NCI-H1092 (cell line): ENCODE data around the gene TBC1D17.
A peak's percentile ranks its signal among the peaks of the same experiment; 100 is the strongest.

Source experiments
- DNase-seq: peaks from one replicate; lab custom pipeline; 2025; lab: John Stamatoyannopoulos, UW

The TBC1D17 gene

DNA sequence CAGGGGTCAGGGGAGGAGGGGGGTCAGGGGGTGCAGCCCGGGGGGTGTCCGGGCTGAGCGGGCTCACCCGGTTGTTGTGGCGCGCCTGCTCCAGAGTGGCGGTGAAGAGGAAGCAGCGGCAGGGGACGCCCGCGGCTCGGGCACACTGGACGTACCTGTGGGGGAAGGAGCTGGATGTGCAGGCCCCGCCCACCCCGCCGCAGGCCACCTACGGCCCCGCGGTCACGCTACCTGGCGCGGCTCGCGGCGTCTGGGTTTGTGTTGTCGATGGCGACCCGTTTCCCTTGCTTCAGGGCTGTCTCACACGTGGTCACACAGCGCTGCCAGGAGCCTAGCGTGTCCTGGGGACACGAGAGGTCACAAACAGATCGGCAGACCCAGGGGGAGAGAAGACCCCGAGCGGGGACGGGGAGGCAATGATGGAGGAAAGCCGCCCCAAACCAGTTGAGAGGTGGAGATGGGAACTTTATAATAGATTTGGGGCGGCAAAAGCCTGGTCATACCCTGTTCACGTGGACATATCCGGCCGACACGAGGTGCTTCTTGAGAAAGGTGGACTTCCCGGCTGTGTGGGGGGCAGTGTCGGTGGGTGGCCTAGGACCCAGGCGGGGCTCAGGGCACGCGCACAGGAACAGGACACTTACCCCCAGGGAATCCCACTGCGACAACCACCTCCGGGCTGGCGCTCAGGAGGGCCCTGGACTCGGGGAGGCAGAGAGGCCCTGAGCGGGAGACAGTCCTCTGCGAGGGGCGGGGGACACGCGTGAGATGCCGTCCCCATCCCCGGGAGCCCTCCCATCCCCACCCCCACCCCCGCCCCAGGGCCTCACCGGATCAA, 15.7 kb upstream of the TBC1D17 start:
- DNase-seq: no peak

DNA sequence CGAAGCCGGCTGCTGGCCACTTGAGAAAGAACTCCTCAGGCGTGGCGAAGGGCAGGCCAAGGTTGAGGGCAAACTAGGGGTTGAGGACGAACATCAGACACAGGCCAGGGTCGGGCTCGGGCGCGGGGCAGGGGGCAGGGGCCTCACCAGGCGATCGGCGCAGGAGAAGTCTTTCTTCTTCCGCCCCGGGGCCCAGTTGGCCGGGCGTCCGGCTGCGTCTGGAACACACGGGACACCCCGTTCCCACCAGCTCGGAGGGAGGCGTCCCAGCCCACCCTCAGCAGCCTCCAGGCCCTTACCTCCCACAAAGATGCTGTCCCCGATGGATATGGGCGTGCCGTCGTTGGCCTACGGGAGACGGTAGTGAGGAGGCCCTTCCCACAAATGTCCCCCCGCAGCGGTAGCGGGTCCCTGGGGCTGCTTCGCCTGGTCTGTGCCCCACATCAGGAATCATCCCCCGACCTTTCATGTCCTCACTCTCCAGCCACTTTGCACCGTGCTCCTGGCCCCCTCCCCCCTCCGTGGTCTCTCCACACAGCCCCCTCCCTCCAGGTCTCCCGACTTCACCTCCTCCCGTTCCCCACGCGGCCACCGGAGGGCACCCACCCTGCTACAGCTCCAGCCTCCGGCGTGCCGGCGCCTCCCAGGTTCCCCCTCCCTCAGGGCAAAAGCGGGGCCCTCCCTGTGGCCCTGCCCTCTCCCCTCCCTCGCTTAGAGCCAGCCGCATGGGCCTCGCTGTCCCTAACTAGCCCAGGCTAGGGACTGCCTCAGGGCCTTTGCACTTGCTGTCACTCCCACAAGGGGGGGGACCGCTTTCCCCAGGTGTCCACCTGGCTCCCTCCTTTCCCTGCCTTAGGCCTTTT, 14.9 kb upstream of the TBC1D17 start:
- DNase-seq: no peak

DNA sequence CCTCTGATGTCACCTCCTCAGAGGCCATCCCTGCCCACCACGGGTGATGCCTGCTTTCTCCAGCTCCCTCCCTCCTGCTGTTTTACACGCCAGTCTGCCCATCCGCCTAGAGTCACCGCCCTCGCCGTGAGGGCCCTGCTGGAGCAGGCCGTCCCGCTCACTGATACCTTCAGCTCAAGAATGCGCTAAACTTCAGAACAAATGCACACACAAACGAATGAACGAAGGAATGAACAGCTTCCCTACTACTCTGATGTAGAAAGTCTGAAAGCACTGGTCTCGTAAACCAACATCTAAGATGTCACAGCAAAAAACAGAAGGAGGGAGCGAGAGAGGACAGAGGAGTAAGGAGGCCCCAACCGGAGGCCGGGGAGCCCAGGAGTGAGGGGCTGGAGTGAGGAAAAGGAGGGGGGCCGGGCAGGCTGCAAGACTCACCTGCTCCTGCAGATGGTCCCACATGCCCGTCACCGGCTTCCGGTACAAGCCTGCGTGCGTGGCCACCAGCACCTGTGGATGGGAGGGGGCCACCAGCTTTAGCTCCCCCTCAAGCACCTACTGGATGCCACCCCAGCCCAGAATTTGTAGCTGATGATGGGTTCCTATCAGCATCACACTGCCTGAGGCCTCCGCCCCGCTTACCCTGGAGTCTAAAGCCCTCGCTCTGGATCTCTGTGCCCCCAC, 14.1 kb upstream of the TBC1D17 start:
- DNase-seq: no peak

DNA sequence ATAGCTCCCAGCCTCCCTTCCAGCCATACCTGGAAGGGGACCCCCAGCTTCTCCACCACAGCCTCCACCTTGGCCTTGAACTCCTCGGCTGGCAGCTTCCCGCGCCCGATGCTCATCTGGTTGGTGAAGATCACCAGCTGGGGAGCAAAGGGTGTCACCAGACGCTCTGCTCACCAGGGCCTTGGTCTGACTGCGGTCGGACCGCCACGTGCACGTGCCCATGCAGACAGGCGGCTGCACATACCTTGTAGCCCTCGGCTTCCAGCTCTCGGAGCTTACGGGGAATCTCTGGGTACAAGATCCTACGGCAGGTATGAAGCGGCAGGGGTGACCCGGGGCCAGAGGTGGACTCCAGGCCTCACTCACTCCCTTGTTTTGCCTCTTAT, 13.6 kb upstream of the TBC1D17 start:
- DNase-seq: no peak

DNA sequence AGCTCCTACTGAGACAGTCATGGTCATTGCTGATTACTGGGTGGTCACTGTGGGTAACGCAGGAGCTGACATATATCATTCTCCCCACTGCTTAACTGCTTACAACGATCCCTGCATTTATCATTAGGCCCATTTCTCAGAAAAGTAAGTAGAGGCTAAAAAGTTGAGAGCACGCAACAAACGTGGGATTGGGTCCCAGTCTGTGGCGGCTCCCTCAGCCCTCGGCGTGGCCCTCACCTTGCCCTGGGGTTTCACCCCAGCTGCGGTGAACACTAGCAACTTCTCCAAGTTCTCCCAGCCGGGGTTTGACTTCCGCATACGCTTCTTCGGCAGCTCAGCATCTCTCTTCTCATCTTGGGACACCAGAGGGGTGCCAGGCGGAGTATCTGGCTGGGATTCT, 12.6 kb upstream of the TBC1D17 start:
- DNase-seq: no peak

DNA sequence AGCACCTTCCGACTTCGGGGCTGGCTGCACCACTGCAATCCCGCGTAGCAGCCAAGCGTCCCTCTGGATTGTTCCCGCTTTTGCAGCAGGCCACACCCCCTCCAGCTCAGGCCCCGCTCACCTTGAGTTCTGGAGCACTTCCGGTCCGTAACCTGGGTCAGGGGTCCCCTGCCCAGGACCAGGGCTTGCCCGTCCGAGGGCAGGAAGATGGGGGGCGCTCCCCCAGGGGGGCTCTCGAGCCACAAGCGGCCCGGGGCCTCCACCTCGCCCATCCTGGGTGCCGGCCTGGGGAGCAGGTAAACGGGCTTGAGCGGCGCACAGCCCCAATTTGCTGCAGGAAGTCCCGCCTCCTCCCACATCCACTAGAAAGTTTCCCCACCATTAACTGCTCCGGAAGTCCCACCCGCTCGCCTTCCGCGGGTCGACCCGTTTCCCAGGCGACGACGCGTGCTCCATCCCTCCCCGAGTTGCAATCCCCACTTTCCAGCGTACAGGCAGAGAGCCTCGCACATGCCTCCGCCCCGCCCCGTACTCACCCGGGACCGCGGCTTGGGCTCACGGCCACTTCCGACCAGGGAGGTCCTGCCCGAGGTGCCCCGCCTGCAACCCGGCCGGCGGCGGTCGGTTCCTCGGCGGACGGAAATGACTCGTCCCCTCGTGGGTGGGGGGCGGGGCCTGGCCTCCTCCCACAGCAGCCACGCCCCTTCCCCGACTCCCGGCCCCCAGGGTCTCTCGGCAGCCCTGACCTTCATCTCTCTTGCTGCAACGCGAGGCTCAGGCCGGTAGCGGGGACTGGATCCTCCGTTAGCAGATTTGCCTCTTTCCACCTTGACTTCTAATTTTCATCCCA, 10.3 kb upstream of the TBC1D17 start, which contains the start of gene PNKP:
PNKP (minus strand) TSS at position 644 of the 850 bp plus-strand sequence; CDS start at position 272, 372 bp downstream.
- peak; percentile 84 for DNase-seq

DNA sequence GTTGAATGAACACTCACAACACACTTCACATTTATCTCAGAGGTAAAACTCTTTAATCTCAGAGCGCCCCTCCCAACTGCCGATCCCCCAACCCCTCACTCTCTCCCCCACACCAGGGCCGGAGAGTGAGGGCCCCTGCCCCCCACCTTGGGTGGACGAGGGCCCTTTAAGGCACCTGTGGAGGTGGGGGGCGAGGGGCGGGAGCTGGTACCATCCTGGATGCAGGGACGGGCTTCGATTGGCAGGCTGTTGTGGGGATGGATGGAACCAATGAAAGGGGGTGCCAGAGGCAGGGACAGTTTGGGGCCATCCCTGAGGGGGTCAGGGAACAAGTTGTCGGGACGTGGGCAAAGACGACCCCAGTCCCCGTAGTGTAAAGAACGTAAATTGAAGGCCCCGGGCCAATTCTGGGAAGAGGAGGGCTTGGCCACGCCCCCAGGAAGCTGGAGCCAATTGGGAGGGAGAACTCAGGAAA, 8.5 kb upstream of the TBC1D17 start:
- DNase-seq: peak; percentile 72

DNA sequence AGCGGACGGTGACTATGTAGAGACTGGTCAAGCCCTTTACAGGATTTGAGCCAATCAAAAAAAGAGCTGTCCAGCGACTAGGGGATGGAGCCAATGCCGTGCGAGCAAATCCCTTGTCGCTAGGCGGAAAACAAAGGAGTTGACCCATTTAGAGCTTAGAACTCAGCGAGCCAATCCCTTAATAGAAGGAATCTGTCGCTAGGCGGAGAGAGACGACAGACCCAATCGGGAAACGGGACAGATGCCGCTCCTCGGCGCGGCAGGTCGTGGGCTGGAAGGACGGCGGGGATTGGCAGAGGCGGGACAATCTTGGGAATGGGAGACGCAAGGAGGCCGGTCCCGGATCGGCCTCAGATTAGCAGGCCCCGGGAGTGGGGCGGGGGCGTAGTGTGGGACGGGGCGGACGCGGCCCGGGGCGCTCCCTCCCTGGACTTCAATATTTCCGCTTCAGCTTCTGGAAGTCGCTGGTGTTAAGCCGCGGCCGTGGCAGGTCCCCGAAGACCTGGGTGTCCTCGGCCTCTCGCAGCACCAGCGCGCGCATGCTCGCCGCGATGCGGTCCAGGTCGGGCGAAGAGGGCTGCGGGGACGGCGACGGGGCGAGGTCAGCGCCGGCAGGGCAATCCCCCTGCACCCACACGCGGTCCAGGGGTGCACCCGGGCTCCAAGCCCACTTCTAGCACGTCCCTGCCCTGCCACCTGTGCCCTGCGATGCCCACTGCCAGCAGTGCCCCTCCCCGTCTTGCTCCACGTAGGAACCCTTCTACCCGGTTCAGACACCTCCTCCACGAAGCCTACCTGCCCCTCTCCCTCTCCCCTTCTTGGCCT, 7.8 kb upstream of the TBC1D17 start:
- DNase-seq: peak; percentile 98

DNA sequence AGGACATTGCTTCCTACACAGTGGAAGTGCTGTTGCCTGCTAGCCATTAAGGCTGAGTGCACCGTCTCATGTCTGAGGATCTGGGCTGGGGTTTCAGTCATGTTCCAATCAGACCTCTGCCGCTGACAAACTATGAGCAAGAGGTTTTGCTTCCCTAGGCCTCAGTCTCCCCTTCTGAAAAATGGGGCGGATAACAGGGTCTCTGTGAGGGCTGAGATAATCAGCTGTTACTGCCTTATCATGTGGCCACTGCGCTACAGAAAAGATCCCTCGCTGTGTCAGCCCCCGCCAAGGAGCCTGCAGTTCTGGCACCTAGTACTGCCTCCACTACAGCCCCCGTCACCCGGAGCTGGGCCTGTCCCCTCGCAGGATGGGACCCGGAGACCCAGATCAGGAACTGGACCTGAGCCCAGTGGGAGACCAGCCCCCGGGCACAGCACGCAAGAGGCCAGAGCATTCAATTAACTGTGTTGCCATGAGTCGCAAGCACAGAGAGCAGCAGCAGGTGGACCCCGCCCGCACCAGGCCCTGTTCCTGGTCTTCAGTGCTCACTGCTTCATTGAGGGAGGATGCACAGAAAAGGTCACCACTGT, 7.1 kb upstream of the TBC1D17 start:
- DNase-seq: no peak

DNA sequence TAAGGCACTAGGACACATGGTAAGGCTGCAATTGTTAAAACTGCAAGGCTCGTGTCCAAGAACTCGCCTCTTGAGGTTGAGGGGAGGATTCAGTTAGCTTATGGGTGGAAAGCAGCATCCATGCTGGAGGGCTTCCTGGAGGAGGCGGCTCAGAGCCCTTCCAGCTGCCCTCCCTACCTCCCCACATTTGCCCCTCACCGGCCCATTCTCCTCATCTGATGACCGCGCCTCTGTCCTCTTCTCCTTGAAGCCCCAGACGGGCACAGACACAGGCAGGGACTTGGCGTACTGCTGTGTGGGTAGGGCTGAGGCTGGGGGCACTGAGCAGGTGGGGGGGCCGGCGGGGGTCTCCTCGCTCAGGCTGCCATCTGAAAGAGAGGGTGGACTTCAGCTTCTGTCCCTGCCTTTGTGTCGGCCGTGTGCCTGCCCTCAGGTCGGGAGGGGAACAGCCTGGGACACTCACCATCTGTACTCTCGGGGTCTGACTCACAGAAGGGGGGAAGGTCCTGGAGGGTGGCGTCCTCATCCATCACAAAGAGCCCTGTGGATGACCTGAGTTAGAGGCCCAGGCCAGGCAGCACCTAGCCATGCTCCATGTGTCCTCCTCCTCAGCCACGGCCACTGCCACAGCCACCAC, 6.0 kb upstream of the TBC1D17 start:
- DNase-seq: no peak

DNA sequence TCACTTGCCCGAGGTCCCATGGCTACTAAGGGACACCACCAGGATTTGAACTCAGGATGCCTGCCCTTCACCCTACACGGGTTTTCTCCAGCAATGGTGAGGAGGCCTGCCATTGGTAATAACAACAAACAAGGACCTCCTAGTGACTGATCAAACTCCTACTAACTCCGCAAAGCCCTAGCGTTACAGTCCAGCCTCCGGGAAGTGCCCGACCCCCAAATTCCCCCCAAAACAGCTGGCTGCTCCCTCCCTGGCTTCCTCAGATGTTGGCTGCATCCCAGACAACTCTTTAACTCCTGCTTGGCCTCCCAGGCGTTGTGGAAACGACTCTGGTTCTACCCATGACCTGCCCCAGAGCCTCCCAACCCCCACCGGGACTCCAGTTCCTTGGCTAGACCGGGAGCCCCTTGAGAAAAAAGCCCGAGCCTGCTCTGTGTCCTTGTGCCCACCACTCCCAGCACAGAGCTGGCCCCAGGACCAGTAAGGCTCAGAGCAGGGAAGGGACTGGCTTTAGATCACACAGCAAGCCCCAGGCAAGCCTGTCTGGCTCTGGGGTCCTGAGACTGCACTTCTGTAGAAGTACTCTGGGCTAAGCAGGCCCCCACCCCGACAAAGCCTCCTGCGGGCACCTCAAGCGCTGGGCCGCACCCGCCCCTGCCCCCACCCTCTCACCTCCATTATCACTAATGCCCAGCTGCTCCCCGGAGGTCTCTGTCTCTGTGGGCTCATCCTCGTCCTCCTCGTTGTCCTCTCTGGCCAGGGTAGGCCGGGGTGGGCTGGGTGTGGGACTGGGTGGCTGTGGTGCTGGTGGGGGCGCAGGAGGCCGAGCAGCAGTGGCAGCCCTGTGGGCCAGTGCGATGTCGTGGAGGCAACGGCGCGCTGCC, 5.0 kb upstream of the TBC1D17 start:
- DNase-seq: no peak

DNA sequence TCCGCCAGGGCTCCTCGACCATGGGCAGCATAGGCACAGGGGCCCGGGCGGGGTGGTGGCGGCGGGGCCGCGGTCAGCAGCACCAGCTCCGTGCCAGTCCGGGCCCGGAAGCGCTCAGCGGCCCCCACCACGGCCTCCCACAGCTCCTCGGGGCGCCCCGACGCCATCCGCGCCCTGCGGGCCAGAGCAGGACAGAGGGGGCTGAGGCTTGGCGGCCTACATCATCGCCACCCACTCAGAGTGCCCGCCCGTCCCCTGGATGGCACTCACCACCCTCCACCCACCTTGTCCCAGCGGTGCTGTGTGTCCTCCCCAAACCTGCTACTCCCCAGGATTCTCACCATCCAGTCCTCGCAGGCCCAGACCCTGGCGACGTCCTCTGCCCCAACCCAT, 4.4 kb upstream of the TBC1D17 start:
- DNase-seq: no peak

DNA sequence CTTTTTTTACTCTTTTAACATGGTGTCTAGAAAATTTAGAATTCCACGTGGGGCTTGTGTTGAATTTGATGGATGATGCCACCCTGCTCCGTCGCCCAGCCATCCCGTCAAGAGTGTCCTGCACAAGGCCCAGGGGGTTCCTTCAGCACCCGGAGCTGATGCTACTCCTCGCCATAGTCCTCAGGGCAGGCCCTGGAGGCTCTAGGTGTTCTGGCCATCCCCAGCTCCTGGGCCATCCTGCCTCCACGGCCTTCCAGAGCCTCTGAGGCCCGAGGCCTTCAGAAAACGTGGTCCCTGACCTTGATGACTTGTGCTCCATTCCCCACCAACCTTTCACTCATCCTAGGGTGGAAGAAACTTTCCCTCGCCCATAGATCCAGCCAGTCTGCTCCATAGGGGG, 3.7 kb upstream of the TBC1D17 start:
- DNase-seq: no peak

DNA sequence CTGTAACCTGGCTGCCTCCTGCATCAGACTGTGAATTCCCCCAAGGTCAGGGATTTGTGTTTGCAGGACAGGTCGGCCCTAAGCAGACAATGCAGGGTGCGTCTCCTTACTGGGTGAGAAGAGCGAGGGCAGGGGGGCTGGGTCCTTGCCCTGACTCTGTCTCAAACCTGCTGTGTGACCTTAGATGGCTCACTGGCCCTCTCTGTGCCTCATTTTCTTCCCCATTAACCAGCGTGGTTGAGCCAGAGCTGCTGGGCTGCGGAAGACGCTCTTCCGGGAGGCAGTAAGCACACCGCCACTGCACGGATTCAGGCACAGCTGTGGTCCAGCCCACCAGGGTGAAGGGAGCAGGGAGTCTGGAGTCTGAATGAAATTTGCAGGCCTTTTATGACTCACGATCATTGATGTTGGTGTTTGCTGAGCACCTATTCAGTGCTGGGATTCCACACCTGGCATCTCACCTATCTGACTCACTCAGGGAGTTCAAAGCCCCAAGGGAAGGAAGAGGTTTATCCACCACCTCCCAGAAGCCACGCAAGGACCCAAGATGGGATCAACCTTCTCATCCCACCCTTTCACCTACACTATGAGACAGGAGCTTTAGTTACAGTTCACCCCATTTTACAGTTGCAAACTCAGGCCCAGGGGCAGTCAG, 2.9 kb upstream of the TBC1D17 start:
- DNase-seq: no peak

DNA sequence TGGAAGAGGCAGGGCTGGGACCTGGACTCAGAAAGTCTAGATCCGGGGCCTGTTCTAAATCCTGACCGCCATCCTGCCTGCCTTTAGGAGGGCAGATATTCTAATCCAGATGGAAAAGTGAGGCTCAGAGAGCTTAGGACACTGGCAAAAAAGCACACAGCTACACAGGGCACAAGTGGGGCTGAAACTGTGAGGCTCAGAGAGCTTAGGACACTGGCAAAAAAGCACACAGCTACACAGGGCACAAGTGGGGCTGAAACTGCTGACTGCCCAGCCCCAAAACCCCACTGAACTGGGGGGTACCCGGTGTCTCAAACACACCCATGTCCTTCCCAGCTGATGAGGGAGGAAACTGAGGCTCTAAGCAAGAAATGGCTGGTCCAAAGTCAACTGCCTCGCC, 2.3 kb upstream of the TBC1D17 start:
- DNase-seq: no peak

DNA sequence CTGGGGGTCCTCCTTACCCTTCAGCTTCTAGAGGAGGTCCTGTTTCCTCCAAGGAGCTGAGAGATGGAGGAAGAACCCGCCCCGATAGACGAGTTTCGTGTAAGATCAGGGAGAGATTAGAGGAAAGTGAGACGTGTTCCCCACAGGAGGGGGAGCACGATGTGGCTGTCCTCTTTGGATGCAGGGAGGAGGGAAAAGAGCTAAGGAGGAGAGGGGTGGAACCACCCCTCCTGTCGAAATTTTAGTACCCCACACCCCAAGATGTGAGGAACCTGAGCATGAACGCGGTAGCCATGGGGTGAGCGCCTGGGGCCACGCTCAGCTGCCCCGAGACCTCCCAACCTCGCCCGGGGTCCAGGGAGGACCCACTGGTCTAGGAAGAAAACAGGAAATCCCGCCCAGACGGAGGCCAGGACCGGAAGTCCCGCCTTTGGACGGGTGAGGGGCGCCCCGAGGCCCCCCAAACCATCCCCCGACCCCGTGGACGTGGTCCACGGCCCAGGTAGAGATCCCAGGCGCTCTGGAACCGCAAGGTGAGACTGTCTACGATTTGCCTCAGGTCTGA, 1.6 kb upstream of the TBC1D17 start:
- peak; percentile 21 for DNase-seq

DNA sequence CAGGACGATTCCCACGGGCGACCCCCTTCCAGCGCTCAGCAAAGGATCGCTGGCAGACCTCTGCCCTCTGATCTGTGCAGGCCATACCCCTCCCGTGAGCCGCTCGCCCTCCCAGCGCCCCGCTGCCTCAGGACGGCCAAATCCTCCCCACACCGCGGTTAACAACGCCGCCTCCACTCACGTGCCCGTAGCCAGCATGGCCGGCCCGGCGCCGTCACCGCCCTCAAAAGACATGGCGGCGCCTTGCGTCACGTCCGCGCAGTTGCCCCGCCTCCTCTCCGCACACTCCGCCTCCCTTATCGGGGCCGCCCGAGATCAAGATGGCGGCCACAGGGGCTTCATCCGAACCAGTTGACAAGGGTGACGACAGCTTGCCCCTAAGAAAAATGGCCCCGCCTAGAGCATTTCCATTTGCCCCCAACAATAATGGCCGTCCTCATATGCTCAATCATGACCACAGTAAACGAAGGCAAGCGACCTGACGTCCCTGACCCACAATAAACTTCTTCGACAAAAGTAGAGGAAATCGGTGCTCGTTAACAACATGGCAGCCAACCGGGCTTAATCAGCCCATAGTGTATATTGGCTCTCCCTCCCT, 981 bp upstream of the TBC1D17 start:
- peak; percentile 95 for DNase-seq
